ENCODE measurements around the gene NMT1.
A peak's percentile ranks its signal among the peaks of the same experiment; 100 is the strongest.

Gene NMT1

DNA sequence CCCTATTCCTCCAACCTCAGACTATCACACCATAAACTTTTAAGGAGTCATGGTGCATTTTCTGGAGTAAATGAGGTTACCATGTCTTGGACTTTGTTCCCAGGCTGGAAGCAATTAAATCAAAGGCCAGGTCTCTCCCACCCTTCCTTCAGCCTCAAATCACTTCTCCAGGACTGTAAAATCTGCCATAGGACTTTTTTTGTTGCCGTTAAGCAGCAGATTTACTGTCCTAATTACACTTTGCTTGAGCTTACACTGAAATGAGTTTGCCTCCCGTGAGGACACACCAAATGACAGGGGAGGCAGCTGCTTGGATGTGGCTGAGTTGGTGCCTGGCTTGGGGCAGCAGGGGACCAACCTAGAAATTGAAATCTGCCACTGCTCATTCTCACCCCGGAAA is 24.4 kb upstream of the NMT1 start:
- no peak overlapping the region for H3K4me3 ChIP-seq (replicated peaks; ENCODE audit: low read depth, low read length)
- TF ChIP-seq, protein P1, sequence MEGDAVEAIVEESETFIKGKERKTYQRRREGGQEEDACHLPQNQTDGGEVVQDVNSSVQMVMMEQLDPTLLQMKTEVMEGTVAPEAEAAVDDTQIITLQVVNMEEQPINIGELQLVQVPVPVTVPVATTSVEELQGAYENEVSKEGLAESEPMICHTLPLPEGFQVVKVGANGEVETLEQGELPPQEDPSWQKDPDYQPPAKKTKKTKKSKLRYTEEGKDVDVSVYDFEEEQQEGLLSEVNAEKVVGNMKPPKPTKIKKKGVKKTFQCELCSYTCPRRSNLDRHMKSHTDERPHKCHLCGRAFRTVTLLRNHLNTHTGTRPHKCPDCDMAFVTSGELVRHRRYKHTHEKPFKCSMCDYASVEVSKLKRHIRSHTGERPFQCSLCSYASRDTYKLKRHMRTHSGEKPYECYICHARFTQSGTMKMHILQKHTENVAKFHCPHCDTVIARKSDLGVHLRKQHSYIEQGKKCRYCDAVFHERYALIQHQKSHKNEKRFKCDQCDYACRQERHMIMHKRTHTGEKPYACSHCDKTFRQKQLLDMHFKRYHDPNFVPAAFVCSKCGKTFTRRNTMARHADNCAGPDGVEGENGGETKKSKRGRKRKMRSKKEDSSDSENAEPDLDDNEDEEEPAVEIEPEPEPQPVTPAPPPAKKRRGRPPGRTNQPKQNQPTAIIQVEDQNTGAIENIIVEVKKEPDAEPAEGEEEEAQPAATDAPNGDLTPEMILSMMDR (IDR thresholded peaks at IDR 0.05; ENCODE audit: low read length, missing control alignments) = no peak
- no peak for DNase-seq (ENCODE audit: low read depth)

DNA sequence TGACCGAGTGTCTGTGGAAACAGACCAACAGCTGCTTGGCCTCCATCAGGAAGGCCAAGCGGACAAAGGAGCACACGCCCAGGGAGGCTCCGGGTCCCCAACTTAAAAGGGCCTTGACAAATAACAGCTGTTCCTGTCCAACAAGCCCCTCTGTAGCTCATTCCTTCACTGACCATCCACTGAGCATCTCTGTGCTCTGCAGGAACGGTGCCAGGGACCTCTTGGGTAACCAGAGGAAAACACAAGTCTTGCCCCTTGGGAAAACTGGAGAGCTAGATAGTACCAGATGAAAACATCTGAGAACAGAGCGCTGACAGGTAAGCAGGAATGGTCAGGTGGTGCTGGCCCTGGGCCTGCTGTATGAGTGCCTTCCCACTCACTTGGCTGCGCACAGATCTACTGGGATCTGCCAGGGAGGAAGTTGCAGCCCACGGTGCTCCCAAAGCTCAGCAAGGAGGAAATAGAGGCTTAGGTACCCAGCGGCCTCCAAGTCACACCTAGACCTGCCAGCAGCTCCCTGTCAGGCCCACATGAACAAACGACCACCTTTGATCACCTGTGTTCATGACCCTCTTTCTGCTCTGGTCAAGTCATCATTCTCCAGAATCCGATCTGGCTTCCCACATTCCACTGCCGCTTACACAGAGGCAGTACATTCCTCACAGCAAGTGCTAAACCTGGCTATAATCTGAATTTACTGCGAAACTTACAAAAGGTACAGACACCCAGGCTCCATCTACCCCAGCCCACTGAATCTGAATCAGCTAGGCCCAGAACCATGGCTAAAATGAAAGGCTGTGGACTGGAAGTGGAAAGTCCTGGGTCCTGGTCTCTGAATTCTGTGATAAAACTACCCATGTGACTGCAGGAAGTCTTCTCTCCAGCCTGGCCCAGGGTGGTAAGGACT is 22.1 kb upstream of the NMT1 start:
- no peak overlapping the region for H3K4me3 ChIP-seq (replicated peaks; ENCODE audit: low read depth, low read length)
- DNase-seq (ENCODE audit: low read depth) = peak; percentile 66
- TF ChIP-seq, protein P1 (IDR thresholded peaks at IDR 0.05; ENCODE audit: low read length, missing control alignments) = no peak

DNA sequence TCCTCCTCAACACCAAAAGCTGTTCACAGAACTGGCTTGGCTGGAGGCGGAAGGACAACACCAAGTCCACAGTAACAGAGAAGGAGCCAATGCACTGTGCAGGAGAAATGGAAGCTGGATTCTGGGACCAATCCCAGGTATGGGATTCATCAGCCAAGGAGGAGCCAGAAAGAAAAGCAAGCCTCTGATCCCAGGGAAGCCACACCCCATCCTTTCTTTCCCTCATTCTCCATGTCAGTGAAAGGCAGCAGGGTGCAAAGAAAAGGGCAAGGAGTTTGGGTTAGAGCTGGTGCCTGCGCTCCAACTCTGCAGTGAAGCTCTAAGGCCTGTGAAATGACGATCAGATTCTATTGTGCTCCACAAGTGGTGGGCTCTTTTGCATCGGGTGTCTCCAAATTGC is 20.7 kb upstream of the NMT1 start:
- H3K4me3 ChIP-seq (replicated peaks; ENCODE audit: low read depth, low read length) = no peak overlapping the region
- TF ChIP-seq, protein P1 (IDR thresholded peaks at IDR 0.05; ENCODE audit: low read length, missing control alignments) = no peak
- DNase-seq (ENCODE audit: low read depth) = no peak

DNA sequence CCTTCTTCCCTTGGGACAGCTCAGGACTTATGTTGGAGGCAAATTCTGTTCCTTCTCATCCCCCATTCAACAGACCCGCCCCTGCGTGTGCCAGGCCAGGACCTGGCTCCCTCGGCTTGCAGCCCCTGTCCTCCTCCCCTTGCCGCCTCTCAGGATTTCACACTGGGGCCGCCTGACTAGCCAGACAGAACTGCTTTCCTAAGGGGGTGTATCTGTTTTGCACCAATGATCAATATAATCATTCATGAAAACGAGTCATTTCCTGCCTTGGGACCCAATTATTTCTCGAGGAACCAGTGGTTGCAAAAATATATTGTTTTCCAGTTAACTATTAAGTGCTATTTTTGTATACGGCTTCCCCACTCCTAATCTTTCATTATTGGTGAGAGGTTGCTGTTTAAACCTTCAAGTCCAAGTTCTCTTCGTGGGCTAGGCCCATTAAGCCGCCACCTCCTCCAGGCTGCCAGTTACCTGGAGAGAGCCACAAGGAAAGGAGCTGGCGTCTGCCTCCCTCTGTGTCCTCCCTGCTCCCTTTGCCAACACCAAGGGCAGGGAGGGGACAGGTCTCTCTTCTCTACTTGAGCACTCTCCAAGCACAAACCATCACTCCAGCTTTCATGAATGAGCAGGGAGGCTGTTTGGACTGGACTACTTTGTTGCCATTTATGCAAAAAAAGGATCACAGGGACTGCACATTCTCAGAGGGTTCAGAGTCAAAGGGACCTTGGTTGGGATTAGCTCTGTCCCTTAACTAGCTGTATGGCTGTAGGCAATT is 18.6 kb upstream of the NMT1 start:
- no peak overlapping the region for H3K4me3 ChIP-seq (replicated peaks; ENCODE audit: low read depth, low read length)
- DNase-seq (ENCODE audit: low read depth) = no peak
- TF ChIP-seq, protein P1 (IDR thresholded peaks at IDR 0.05; ENCODE audit: low read length, missing control alignments) = no peak

DNA sequence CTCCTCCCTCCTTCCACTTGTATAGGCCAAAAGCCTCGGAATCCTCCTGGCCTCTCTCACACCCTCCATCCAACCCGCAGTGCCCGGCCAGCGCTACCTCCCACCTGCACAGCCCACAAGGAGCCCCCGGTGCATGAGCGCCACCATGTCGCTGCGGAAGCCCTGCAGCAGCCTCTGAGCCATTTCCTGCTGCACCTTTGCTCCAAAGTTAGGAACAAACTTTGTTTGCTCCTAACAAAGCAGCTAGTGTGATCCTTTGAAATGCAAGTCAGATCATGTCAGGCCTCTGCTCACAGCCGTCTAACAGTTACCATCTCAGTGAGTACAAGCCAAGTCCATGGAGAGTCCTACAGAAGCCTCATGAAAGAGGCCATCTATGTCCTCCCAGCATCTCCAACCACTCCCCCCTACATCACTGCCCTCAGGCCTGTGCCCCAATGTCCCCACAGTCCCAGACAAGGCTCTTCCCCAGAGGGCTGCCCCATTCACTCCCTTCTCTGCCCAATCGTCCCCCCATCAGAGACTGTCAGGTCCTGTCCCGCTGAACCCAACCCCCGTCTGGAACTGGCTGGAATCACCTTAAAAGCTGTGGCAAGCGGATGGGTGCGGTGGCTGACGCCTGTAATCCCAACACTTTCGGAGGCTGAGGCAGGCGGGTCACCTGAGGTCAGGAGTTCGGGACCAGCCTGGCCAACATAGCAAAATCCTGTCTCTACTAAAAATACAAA is 17.1 kb upstream of the NMT1 start:
- DNase-seq (ENCODE audit: low read depth) = no peak
- no peak overlapping the region for H3K4me3 ChIP-seq (replicated peaks; ENCODE audit: low read depth, low read length)
- TF ChIP-seq, protein P1 (IDR thresholded peaks at IDR 0.05; ENCODE audit: low read length, missing control alignments) = no peak

DNA sequence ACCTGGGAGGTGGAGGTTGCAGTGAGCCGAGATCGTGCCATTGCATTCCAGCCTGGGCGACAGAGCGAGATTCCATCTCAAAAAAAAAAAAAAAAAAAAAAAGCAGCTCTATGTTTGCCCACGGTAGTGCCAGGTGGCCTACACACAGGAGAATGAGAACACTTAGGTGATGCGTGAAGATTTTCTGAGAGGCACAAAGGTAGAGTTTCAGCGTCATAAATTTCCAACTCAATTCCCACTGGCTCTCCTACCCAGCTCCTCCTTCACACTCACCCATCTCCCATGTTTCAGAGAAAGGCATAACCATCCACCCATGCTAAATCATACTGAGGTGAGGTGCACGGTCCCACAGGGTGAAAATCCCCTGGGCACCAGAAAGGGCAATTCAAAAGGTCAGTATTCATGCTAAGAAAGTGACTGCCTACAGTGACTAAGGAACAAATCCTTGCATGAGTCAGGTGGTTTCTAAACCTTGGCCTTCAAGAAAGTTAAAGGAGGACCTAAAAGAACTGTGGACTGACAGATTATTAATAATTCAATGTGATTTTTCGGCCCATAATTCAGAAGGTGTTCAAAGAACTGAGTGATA is 14.5 kb upstream of the NMT1 start:
- no peak for DNase-seq (ENCODE audit: low read depth)

More for the DNA sequence above, 14.5 kb upstream of the NMT1 start:
- no peak overlapping the region for H3K4me3 ChIP-seq (replicated peaks; ENCODE audit: low read depth, low read length)
- TF ChIP-seq, protein P1 (IDR thresholded peaks at IDR 0.05; ENCODE audit: low read length, missing control alignments) = no peak

Measured in fibroblast of pulmonary artery (primary cell).